GM23338 (cell line): ENCODE results near the gene GDPD5. TPM values are rescaled to one million over a fixed set of nuclear protein-coding genes. Genes with fewer than 3 reads are reported as not detected.

Experiments
- ATAC-seq: fragments of 200-7000 bp; cut with Tn5 transposase; 3 replicates; pipeline ENCODE4 v1.9.1; 2020
- DNase-seq: peaks from one replicate; pipeline ENCODE4 v3.0.0-alpha.2; 2015; ENCODE audit warnings: low spot score
- H2AFZ ChIP-seq: fragments of 200-600 bp; sonication (generic); 2 replicates; pipeline ENCODE4 v1.8.0; 2016; ENCODE audit warnings: antibody characterized with exemption, mild to moderate bottlenecking, moderate library complexity
- H3F3A ChIP-seq: fragments of 200-600 bp; sonication (generic); replicated peaks from 2 replicates; pipeline ENCODE4 v1.8.0; 2017; ENCODE audit warnings: antibody characterized with exemption, mixed run types, low read depth
- H3K27ac ChIP-seq: fragments of 200-600 bp; sonication (generic); 2 replicates; pipeline ENCODE4 v1.6.1; 2016; ENCODE audit warnings: low read depth
- H3K27me3 ChIP-seq: fragments of 200-600 bp; sonication (generic); 2 replicates; pipeline ENCODE4 v1.8.0; 2016; ENCODE audit warnings: mild to moderate bottlenecking, mixed run types, moderate library complexity; ENCODE audit not compliant: insufficient read depth
- H3K36me3 ChIP-seq: fragments of 200-600 bp; sonication (generic); 2 replicates; pipeline ENCODE4 v1.8.0; 2016; ENCODE audit warnings: mild to moderate bottlenecking; ENCODE audit not compliant: insufficient read depth
- H3K4me1 ChIP-seq: fragments of 200-600 bp; sonication (generic); 2 replicates; pipeline ENCODE4 v1.8.0; 2016; ENCODE audit warnings: mild to moderate bottlenecking, moderate library complexity; ENCODE audit not compliant: insufficient read depth
- H3K4me2 ChIP-seq: fragments of 200-600 bp; sonication (generic); 2 replicates; pipeline ENCODE4 v1.7.1; 2017; ENCODE audit warnings: mixed run types
- H3K4me3 ChIP-seq: fragments of 200-600 bp; sonication (generic); 2 replicates; pipeline ENCODE4 v1.6.1; 2016; ENCODE audit warnings: mixed run types
- H3K79me2 ChIP-seq: fragments of 200-600 bp; sonication (generic); replicated peaks from 2 replicates; pipeline ENCODE4 v1.8.0; 2017; ENCODE audit warnings: mild to moderate bottlenecking; ENCODE audit not compliant: insufficient read depth
- H3K9me2 ChIP-seq: fragments of 200-600 bp; sonication (generic); 2 replicates; pipeline ENCODE4 v1.8.0; 2017; ENCODE audit not compliant: insufficient read depth
- H4K20me1 ChIP-seq: fragments of 200-600 bp; sonication (generic); replicated peaks from 2 replicates; pipeline ENCODE4 v1.8.0; 2017; ENCODE audit warnings: mild to moderate bottlenecking; ENCODE audit not compliant: insufficient read depth
- H3K27ac Mint-ChIP-seq: 2 replicates; pipeline ENCODE4 v1.8.0; 2020; ENCODE audit warnings: inconsistent platforms, mild to moderate bottlenecking, moderate library complexity, mixed read lengths
- H3K27me3 Mint-ChIP-seq: 3 replicates; pipeline ENCODE4 v1.8.0; 2022; ENCODE audit warnings: low read depth, mild to moderate bottlenecking, moderate library complexity, mixed read lengths, inconsistent platforms; ENCODE audit not compliant: insufficient read depth, poor library complexity
- H3K36me3 Mint-ChIP-seq: 3 replicates; pipeline ENCODE4 v1.8.0; 2021; ENCODE audit warnings: low read depth, mild to moderate bottlenecking, inconsistent platforms, moderate library complexity, mixed read lengths
- H3K4me1 Mint-ChIP-seq: 3 replicates; pipeline ENCODE4 v1.8.0; 2020; ENCODE audit warnings: mild to moderate bottlenecking, inconsistent platforms, mixed read lengths
- H3K4me3 Mint-ChIP-seq: 3 replicates; pipeline ENCODE4 v1.8.0; 2021; ENCODE audit warnings: moderate library complexity, mild to moderate bottlenecking, inconsistent platforms, mixed read lengths
- H3K9me3 Mint-ChIP-seq: 3 replicates; pipeline ENCODE4 v1.8.0; 2020; ENCODE audit warnings: moderate library complexity, mild to moderate bottlenecking, inconsistent platforms, mixed read lengths
- CREB1 ChIP-seq: fragments of 250-450 bp; sonication (Bioruptor Pico); IDR thresholded peaks from 2 replicates; pipeline ENCODE4 v1.5.0; 2020; ENCODE audit warnings: low read depth, mild to moderate bottlenecking, moderate library complexity
- ETS1 ChIP-seq: IDR thresholded peaks from 2 replicates; pipeline ENCODE4 v1.6.1; 2016; ENCODE audit warnings: antibody characterized with exemption
- EZH2 ChIP-seq: fragments of 200-600 bp; sonication (generic); IDR thresholded peaks from one replicate; pipeline ENCODE4 v1.8.0; 2017; ENCODE audit warnings: antibody characterized with exemption, mild to moderate bottlenecking, low read depth; ENCODE audit not compliant: unreplicated experiment
- EZH2phosphoT487 ChIP-seq: fragments of 200-600 bp; sonication (generic); IDR thresholded peaks from one replicate; pipeline ENCODE4 v1.8.1; 2018; ENCODE audit warnings: antibody characterized with exemption; ENCODE audit not compliant: unreplicated experiment
- JUNB ChIP-seq: IDR thresholded peaks from one replicate; pipeline ENCODE4 v1.6.1; 2016; ENCODE audit warnings: antibody characterized with exemption; ENCODE audit not compliant: unreplicated experiment
- NANOG ChIP-seq: IDR thresholded peaks from 2 replicates; pipeline ENCODE4 v1.6.1; 2016; ENCODE audit warnings: antibody characterized with exemption, borderline replicate concordance
- POLR2AphosphoS5 ChIP-seq: IDR thresholded peaks from 2 replicates; pipeline ENCODE4 v1.6.1; 2016; ENCODE audit warnings: antibody characterized with exemption, low read depth
- REST ChIP-seq: IDR thresholded peaks from one replicate; pipeline ENCODE4 v1.6.1; 2018; ENCODE audit warnings: antibody characterized with exemption; ENCODE audit not compliant: unreplicated experiment
- STAT1 ChIP-seq: IDR thresholded peaks from one replicate; pipeline ENCODE4 v1.6.1; 2016; ENCODE audit warnings: antibody characterized with exemption; ENCODE audit not compliant: unreplicated experiment
- ZNF114 ChIP-seq: fragments of 250-450 bp; sonication (Bioruptor Pico); IDR thresholded peaks from 2 replicates; pipeline ENCODE4 v1.5.0; 2020; ENCODE audit warnings: mild to moderate bottlenecking, moderate library complexity
- ZNF331 ChIP-seq: fragments of 250-450 bp; sonication (Bioruptor Pico); IDR thresholded peaks from 2 replicates; pipeline ENCODE4 v1.5.0; 2020; ENCODE audit warnings: low read depth, mild to moderate bottlenecking, moderate library complexity
- ZNF462 ChIP-seq: fragments of 250-450 bp; sonication (Bioruptor Pico); IDR thresholded peaks from 2 replicates; pipeline ENCODE4 v1.5.0; 2020; ENCODE audit warnings: mild to moderate bottlenecking, moderate library complexity
- polyA plus RNA-seq: library from polyadenylated mRNA; unstranded; fragments of >200 nt; fragmentation: Nextera tagmentation; extraction: Ambion mirVana; gene quantifications from 2 replicates; pipeline ENCODE4 v1.2.1, GENCODE V29; 2016
- total RNA-seq: library from RNA; depleted of rRNA; stranded (reverse); fragments of >200 nt; shearing (Covaris generic); gene quantifications from 2 replicates; pipeline ENCODE4 v1.2.3, GENCODE V29; 2014

The GDPD5 gene
- total and polyA plus RNA-seq, 2 experiments from 2014 or later = 1.6 to 4.9 TPM

GRCh38 chr11:75572744-75573143 lies 47.0 kb upstream of the GDPD5 start:
- Histone ChIP-seq H3K4me1 (peaks cover 6% of the 10 kb centered on the region; the same call in 1 of the 2 replicates), H3K27me3 (no peaks in the 10 kb centered on the region), H3K79me2 (peaks cover 6% of the 10 kb centered on the region), H3K9me2 (no peaks in the 10 kb centered on the region), H3F3A (peaks cover 43% of the 10 kb centered on the region), H3K27ac (no peak overlapping the region), H3K4me3 (no peak overlapping the region), H3K4me2 (no peak overlapping the region), H2AFZ (no peak overlapping the region), H3K36me3 (peaks cover 47% of the 10 kb centered on the region), H4K20me1 (peaks cover 15% of the 10 kb centered on the region)
- TF ChIP-seq EZH2 (no peak), ETS1 (no peak), POLR2AphosphoS5 (no peak), EZH2phosphoT487 (no peak), CREB1 (CRISPR knock-in tag) (no peak), NANOG (no peak), REST (no peak), ZNF114 (CRISPR knock-in tag) (no peak), STAT1 (no peak), JUNB (no peak)
- Mint-ChIP-seq H3K4me3 (no peak overlapping the region), H3K9me3 (no peaks in the 10 kb centered on the region), H3K4me1 (peaks cover 11% of the 10 kb centered on the region), H3K27ac (no peak overlapping the region), H3K36me3 (peaks cover 61% of the 10 kb centered on the region), H3K27me3 (peaks cover 25% of the 10 kb centered on the region)
- no peak for DNase-seq
- no peak for ATAC-seq

- Histone ChIP-seq H3K79me2 (peaks cover 17% of the 10 kb centered on the region), H4K20me1 (peaks cover 23% of the 10 kb centered on the region), H2AFZ (no peak overlapping the region), H3K4me1 (peaks cover 2% of the 10 kb centered on the region; the same call in 1 of the 2 replicates), H3K27me3 (no peaks in the 10 kb centered on the region), H3F3A (peaks cover 41% of the 10 kb centered on the region), H3K9me2 (no peaks in the 10 kb centered on the region), H3K4me2 (no peak overlapping the region), H3K36me3 (peaks cover 57% of the 10 kb centered on the region), H3K4me3 (no peak overlapping the region), H3K27ac (no peak overlapping the region)
- ATAC-seq (no peak), DNase-seq (no peak)
- no peak overlapping the region for H3K27ac Mint-ChIP-seq
- H3K27me3 Mint-ChIP-seq = peaks cover 25% of the 10 kb centered on the region
- peaks cover 72% of the 10 kb centered on the region for H3K36me3 Mint-ChIP-seq
- H3K4me3 Mint-ChIP-seq = no peak overlapping the region
- no peaks in the 10 kb centered on the region for H3K9me3 Mint-ChIP-seq
- H3K4me1 Mint-ChIP-seq = peaks cover 9% of the 10 kb centered on the region
- no peak for TF ChIP-seq EZH2
- TF ChIP-seq ZNF114 (CRISPR knock-in tag) = no peak
- TF ChIP-seq ZNF331 (CRISPR knock-in tag) = no peak
- TF ChIP-seq STAT1 = no peak
- TF ChIP-seq POLR2AphosphoS5 = no peak
- TF ChIP-seq ZNF462 (CRISPR knock-in tag) = no peak
Measured at GRCh38 chr11:75571625-75572024, 45.9 kb upstream of the GDPD5 start.
